Activated CD4-positive, alpha-beta T cell treated with anti-CD3 and anti-CD28 coated beads for 1 hour (primary cell): ENCODE measurements around the gene RUNDC3A.
"Not testable (repeated sequence)": the region's sequence is repeated elsewhere in the genome, so short reads cannot be mapped to it uniquely, and the experiment has no call there.

ENCODE experiments used
- DNase-seq: peaks from one replicate; pipeline ENCODE4 v3.0.0-alpha.2; 2020

The RUNDC3A gene

DNA sequence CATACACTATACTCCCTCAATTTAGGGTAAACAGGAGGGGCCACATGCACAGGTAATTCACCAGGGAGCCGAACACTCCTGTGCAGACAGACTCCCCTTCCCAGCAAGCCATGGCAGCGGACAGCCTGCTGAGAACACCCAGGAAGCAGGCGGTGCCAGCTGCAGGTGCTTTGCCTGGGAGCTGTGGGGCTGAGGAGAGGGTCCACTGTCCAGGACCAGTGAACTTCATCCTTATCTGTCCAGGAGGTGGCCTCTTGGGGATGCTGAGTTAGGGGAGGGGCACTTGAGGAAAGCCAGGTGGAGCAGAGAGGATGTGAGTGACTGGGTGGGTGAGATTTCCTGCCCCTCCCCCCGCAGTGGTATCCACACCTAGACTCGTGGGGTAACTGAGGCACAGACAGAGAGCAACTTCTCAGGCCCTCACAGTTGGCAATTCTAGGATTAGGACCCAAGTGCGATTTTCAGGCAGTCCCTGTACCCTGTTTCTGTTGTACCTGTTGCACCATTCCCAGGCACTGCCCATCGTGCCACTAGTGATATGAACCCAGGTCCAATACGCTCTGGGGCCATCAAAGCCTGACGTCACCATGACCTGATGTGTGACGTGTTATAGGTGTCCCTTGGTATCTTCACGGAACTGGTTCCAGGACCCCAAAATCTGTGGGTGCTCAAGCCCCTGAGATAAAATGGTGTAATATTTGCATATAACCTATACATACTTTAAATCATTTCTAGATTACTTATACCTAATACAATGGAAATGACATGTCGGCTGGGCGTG lies 37.9 kb downstream of the RUNDC3A start:
- no peak for DNase-seq

DNA sequence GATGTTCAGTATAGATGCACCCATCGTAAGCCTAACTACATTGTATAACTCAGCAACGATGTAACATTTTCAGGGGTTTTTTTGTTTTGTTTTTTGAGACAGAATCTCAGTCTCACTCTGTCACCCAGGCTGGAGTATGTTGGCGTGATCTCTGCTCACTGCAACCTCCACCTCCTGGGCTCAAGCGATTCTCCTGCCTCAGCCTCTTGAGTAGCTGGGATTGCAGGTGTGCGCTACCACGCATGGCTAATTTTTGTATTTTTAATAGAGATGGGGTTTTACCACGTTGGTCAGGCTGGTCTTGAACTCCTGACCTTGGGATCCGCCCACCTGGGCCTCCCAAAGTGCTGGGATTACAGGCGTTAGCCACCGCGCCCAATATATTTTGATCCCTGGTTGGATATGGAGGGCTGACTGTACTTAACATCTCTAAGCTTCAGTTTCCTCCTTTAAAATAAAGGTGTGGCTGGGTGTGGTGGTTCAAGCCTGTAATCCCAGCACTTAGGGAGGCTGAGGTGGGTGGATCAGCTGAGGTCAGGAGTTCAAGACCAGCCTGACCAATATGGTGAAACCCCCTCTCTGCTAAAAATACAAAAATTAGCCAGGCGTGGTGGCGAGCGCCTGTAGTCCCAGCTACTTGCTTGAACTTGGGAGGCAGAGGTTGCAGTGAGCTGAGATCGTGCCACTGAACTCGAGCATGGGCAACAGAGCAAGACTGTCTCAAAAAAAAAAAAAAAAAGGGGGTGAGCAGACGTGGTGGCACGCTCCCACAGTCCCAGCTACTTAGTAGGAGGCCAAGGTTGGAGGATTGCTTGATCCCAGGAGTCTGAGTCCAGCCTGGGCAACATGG lies 39.0 kb downstream of the RUNDC3A start:
- DNase-seq = not testable (repeated sequence)

GRCh38 chr17:44348234-44348987 lies 40.0 kb downstream of the RUNDC3A start:
- no peak for DNase-seq

GRCh38 chr17:44348988-44349364 lies 40.6 kb downstream of the RUNDC3A start:
- no peak for DNase-seq

GRCh38 chr17:44349553-44350070 lies 41.2 kb downstream of the RUNDC3A start:
- DNase-seq = no peak

- peak; percentile 57 for DNase-seq
Observed at GRCh38 chr17:44350733-44351226, 42.4 kb downstream of the RUNDC3A start.

DNA sequence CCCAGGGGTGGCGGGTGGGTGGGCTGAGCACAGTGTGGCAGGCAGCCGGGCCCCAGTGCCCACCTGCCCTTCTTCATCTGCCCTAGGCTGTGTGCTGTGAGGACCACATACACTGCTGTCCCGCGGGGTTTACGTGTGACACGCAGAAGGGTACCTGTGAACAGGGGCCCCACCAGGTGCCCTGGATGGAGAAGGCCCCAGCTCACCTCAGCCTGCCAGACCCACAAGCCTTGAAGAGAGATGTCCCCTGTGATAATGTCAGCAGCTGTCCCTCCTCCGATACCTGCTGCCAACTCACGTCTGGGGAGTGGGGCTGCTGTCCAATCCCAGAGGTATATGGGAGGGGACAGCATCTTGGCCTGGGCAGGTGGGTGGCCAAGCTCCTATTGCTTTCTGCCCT lies 43.1 kb downstream of the RUNDC3A start:
- DNase-seq = no peak

- DNase-seq = no peak
Observed at GRCh38 chr17:44351961-44352827, 43.8 kb downstream of the RUNDC3A start.

GRCh38 chr17:44352828-44353671 lies 44.6 kb downstream of the RUNDC3A start:
- DNase-seq = no peak

DNA sequence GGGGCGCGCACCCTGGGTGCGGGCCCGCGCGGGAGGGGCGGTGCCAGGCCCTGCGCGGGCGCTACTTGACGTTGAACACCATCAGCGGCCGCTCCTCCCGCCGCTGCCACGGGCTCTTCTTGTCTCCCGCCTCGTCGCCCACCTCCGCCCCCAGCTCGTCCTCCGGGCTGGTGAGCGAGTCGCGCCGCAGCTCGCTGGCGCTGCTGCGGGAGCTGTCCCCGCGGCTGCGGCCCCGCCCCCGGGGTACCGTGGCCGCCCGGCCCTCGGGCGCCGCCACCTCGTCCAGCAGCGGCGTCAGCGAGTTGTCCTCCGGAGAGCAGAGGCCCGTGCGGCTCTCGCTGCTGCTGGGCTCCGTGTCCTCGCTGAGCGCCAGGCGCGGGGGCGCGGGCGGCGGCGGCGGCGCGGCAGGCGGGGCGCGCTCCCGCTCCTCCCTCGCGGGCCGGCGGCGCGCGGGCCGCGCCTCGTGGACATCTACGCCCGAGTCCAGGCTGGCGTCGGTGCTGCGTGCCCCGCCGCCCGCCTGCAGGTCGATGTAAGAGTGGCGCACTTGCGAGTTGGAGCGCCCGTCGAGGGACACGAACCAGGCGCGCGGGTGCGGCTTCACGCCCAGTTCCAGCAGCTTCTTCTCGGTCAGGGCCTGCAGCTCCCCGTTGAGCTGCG lies 45.4 kb downstream of the RUNDC3A start:
- no peak for DNase-seq

DNA sequence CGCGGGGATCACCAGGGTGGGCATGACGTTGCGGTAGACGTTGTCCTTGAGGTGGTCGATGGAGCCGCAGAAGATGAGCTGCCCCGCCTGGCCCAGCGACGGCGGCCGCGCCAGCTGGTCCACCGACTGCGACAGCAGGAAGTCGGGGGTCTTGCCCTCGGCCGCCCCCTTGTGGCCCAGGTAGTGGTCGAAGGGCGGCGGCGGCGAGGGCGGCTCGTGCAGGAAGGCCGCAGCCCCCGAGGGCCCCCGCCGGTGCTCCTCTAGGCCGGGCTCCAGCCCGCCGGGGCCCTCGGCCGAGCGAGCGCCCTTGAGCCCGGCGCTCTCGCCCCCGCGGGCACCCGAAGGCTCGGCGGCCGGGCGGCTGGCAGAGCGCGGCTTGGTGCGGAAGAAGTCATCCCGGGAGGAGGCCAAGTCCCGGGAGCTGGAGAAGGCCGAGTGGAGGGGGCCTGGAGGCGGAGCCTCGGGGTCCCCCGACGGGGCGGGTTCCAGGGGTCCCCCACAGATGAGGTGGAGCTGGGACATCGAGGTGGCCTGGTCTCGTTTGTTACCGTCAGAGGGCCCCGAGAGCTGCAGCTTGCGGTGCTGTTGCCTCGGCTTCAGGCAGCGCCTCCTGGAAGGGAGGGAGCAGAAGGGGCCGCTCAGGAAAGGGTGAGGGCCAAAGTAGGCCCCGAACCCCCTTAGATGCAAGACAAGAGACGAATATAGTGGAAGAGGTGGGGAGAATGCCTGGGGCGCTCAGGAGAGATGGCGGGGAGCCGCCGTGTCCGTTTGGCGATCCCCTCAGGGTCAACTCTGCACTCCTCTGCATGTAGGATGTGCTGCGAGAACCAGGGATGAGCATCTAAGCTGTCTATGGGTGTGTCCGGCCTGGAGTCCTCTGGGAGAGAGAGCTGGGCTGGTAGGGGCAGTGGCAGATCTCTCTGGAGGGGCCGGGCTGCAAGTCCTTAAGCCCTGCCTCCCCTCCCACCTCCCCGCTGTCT lies 46.5 kb downstream of the RUNDC3A start:
- peak; percentile 42 for DNase-seq

GRCh38 chr17:44355642-44356099 lies 47.3 kb downstream of the RUNDC3A start:
- DNase-seq = no peak

DNA sequence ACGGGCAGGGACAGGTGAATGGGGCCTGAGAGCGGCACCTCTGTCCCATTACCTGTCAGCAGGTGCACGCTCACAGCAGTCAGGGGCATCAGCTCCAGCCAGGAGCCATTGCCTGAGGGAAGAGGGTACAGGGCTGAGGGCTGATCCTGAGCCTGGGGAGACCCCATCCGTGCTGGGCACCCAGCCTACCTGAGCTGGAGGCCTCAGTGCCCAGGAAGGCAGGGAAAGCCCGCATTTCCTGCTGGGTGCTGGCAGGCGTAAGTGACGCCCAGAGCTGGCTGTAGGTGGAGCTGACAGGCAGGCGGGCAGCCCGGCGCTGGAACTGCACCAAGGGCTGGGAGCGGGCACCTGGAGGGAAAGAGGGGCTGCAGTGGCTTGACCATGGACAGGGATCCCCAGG lies 47.8 kb downstream of the RUNDC3A start:
- no peak for DNase-seq

GRCh38 chr17:44358066-44358465 lies 49.7 kb downstream of the RUNDC3A start:
- no peak for DNase-seq

DNA sequence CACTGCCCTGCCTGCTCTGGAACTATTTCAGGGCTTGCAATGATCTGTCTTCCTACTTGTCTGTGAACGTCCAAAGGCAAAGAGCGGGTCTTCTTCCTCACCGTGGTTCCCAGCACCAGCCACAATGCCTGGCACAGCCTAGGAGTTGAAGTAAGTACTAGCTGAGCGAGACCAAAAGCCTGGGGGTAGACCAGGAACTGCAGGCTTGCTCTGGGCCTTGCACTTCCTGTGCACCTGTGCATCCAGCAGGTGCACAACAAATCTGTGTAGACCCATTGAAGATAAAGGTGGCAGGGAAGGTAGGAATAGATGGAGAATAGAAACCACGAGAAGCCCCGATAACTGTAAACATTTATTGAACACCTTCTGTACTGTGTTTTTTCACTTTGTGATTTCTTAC lies 50.6 kb downstream of the RUNDC3A start:
- no peak for DNase-seq

- DNase-seq = no peak
Observed at GRCh38 chr17:44359458-44360143, 51.2 kb downstream of the RUNDC3A start.

DNA sequence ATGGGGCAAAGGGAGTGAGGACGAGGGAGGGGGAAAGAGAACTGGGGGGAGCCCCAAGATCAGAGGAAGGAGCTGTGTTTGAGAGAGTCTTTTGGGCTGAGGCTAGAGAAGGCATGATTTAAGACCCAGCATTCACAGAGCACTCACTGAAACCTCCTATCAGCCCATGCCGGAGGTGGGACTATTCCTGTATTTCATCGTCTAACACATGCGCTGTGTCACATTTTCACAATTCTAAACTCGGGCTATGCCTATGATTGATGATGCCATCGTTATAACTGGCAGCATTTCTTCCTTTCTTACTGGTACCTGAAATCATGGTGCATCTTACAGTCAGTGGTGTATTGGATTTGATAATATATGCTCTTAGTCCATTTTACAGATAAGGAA lies 51.7 kb downstream of the RUNDC3A start:
- DNase-seq = no peak

GRCh38 chr17:44360826-44361225 lies 52.4 kb downstream of the RUNDC3A start:
- no peak for DNase-seq
